Upper lobe of right lung (tissue), 1 donor: ENCODE measurements around the gene HDHD5. TPM values are rescaled to one million over a fixed set of nuclear protein-coding genes. Genes with fewer than 3 reads are reported as not detected.

Source experiments
- ATAC-seq: fragments of 200-7000 bp; cut with Tn5 transposase; one replicate; pipeline ENCODE4 v1.9.1; 2020; ENCODE audit warnings: mild to moderate bottlenecking, moderate library complexity
- DNase-seq: peaks from one replicate; pipeline ENCODE4 v3.0.0-alpha.2; 2020
- H3K27ac ChIP-seq: fragments of 200-600 bp; one replicate; pipeline ENCODE4 v1.8.0; 2022
- H3K27me3 ChIP-seq: fragments of 200-600 bp; one replicate; pipeline ENCODE4 v1.8.0; 2022; ENCODE audit warnings: mild to moderate bottlenecking
- H3K36me3 ChIP-seq: fragments of 200-600 bp; one replicate; pipeline ENCODE4 v1.8.0; 2022
- H3K4me1 ChIP-seq: fragments of 200-600 bp; one replicate; pipeline ENCODE4 v1.8.0; 2022
- H3K4me3 ChIP-seq: fragments of 200-600 bp; one replicate; pipeline ENCODE4 v1.8.0; 2022; ENCODE audit warnings: mild to moderate bottlenecking
- H3K9me3 ChIP-seq: fragments of 200-600 bp; one replicate; pipeline ENCODE4 v1.8.0; 2022
- intact Hi-C: fragments of 100-400 bp; cut with DNase I; formaldehyde crosslinking; loops from one replicate; pipeline ENCODE4 v1.11.0; 2022
- total RNA-seq: library from RNA; stranded (reverse); fragmentation: NEBNext Ultra II Directional; extraction: Animal tissue kit (Norgen Biotek cat#: 25700); gene quantifications from one replicate; pipeline ENCODE4 v1.2.1, GENCODE V29; 2021
- TF ChIP-seq, protein P1 (sequence below): fragments of 200-600 bp; IDR thresholded peaks from one replicate; pipeline ENCODE4 v1.8.0; 2022; ENCODE audit warnings: antibody characterized with exemption
- donor health status: DM: no; HTN: yes; CAD: no; lungs with severe emphysema.

HDHD5 gene
- total RNA-seq, 1 donor from 2014 or later = 22.7 TPM

DNA sequence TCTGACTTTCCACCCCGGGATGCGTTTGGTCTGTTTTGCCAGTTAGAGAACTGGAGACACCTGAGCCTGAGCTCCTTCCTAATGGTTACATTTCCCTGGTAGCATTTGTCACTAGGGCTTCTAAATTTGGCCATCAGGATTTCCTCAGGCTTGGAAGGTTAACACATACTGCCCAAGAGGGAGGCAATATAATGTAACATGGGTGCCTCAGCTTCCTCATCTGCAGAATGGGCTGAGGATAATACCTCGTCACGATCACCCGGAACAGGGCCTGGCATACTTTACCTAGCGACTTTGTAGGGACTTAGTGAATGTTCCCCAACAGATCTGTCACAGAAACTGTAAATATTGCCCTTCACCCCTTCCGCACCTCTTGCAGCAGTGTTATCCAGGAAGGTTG, 63.0 kb downstream of the HDHD5 start:
- no peaks in the 10 kb centered on the region for H3K27me3 ChIP-seq
- no peak for ATAC-seq
- H3K9me3 ChIP-seq = no peaks in the 10 kb centered on the region
- H3K27ac ChIP-seq = no peak overlapping the region
- no peak overlapping the region for H3K4me3 ChIP-seq
- peaks cover 42% of the 10 kb centered on the region for H3K36me3 ChIP-seq
- TF ChIP-seq, protein P1, sequence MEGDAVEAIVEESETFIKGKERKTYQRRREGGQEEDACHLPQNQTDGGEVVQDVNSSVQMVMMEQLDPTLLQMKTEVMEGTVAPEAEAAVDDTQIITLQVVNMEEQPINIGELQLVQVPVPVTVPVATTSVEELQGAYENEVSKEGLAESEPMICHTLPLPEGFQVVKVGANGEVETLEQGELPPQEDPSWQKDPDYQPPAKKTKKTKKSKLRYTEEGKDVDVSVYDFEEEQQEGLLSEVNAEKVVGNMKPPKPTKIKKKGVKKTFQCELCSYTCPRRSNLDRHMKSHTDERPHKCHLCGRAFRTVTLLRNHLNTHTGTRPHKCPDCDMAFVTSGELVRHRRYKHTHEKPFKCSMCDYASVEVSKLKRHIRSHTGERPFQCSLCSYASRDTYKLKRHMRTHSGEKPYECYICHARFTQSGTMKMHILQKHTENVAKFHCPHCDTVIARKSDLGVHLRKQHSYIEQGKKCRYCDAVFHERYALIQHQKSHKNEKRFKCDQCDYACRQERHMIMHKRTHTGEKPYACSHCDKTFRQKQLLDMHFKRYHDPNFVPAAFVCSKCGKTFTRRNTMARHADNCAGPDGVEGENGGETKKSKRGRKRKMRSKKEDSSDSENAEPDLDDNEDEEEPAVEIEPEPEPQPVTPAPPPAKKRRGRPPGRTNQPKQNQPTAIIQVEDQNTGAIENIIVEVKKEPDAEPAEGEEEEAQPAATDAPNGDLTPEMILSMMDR = no peak
- H3K4me1 ChIP-seq = peaks cover 21% of the 10 kb centered on the region
- peak; percentile 7 for DNase-seq
- intact Hi-C loops = no loop called here

GRCh38 chr22:17095538-17095937, 63.5 kb downstream of the HDHD5 start:
- Histone ChIP-seq H3K4me3 (no peak overlapping the region), H3K27me3 (no peaks in the 10 kb centered on the region), H3K9me3 (no peaks in the 10 kb centered on the region), H3K27ac (no peak overlapping the region), H3K36me3 (peaks cover 37% of the 10 kb centered on the region), H3K4me1 (peaks cover 20% of the 10 kb centered on the region)
- intact Hi-C loops = no loop called here
- DNase-seq (peak; percentile 17), ATAC-seq (no peak)
- TF ChIP-seq, protein P1 = peak; percentile 31

GRCh38 chr22:17093081-17093480, 66.0 kb downstream of the HDHD5 start:
- ATAC-seq = no peak
- TF ChIP-seq, protein P1 = no peak
- intact Hi-C loops = no loop called here
- Histone ChIP-seq H3K27ac (no peak overlapping the region), H3K9me3 (no peaks in the 10 kb centered on the region), H3K4me3 (no peak overlapping the region), H3K27me3 (no peaks in the 10 kb centered on the region), H3K4me1 (peaks cover 12% of the 10 kb centered on the region), H3K36me3 (peaks cover 13% of the 10 kb centered on the region)
- DNase-seq = no peak

DNA sequence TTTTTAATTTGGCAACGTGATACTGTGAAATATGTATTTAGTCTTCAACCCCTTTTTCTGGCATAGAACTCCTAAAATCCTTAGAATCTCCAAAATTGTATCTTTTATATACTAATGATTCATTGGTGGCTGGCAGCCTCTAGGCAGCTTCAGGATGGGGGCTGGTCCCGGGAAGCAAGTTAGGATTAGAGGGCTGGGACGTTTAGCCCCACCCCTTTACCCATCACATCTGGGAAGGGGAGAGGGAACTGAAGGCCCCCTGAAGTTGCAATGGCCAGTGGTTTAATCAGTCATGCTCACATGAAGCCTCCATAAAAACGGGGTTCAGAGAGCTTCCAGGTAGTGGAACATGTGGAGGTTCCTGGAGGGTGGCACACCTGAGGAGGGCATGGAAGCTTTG, 67.2 kb downstream of the HDHD5 start:
- H3K4me3 ChIP-seq = no peak overlapping the region
- H3K9me3 ChIP-seq = no peaks in the 10 kb centered on the region
- ATAC-seq (no peak), DNase-seq (peak; percentile 23)
- no peaks in the 10 kb centered on the region for H3K27me3 ChIP-seq
- no peak overlapping the region for H3K27ac ChIP-seq
- H3K36me3 ChIP-seq = peaks cover under 1% of the 10 kb centered on the region
- peaks cover 24% of the 10 kb centered on the region for H3K4me1 ChIP-seq
- TF ChIP-seq, protein P1 = no peak
- intact Hi-C loops = no loop called here

- TF ChIP-seq, protein P1 = no peak
- Histone ChIP-seq H3K4me1 (peaks cover 37% of the 10 kb centered on the region), H3K4me3 (no peak overlapping the region), H3K36me3 (no peaks in the 10 kb centered on the region), H3K27me3 (no peaks in the 10 kb centered on the region), H3K9me3 (no peaks in the 10 kb centered on the region), H3K27ac (no peak overlapping the region)
- no peak for DNase-seq
- intact Hi-C loops = no loop called here
- ATAC-seq = no peak
Measured at GRCh38 chr22:17090550-17090949, 68.5 kb downstream of the HDHD5 start.

Other genes starting within 250 kb of the HDHD5 start
- gene GAB4, start 151.1 kb downstream of the HDHD5 start, total RNA-seq = not detected
- 49.8 TPM for gene IL17RA, start 74.3 kb downstream of the HDHD5 start, total RNA-seq
- gene TMEM121B, start 37.9 kb downstream of the HDHD5 start, total RNA-seq = 2.1 TPM
- 82.2 TPM for gene ADA2, start 60.2 kb upstream of the HDHD5 start, total RNA-seq
- gene CECR2, start 210.2 kb upstream of the HDHD5 start, total RNA-seq = 7.2 TPM